Testis (tissue), 2 donors: Measurements from ENCODE around the gene KRT9.
"Not testable (repeated sequence)": the region's sequence is repeated elsewhere in the genome, so short reads cannot be mapped to it uniquely, and the experiment has no call there.

Experiments used
- CTCF ChIP-seq, 3 experiments: fragments of 450-650 bp in 2 of 3; fragments of 200-600 bp in 1 of 3; sonication (generic) in 1 of 3; IDR thresholded peaks; one replicate each; pipeline ENCODE4 v1.5.1; 2016 to 2019; ENCODE audit warnings: antibody characterized with exemption in 3 of 3, mild to moderate bottlenecking in 2 of 3, moderate library complexity in 1 of 3
- POLR2A ChIP-seq: fragments of 450-650 bp; IDR thresholded peaks from one replicate; pipeline ENCODE4 v1.6.1; 2017; ENCODE audit warnings: antibody characterized with exemption, mild to moderate bottlenecking, moderate library complexity

- TF ChIP-seq CTCF (IDR thresholded peaks at IDR 0.05); POLR2A: not testable (repeated sequence)
These were observed 4.9 kb upstream of the KRT9 start for GRCh38 chr17:41576740-41577139.
